ENCODE data around the gene TRIM72. TPM values are rescaled to one million over a fixed set of nuclear protein-coding genes. Genes with fewer than 3 reads are reported as not detected.

The TRIM72 gene
- total and polyA plus RNA-seq, 2 of the 4 experiments (the other 2 are of a cell fraction): not detected

GRCh38 chr16:31221357-31222160 is 7.6 kb downstream of the TRIM72 start:
- POLR2A ChIA-PET (ENCODE audit: unreplicated experiment): no interaction called here

More at GRCh38 chr16:31221357-31222160, 7.6 kb downstream of the TRIM72 start:
- Histone ChIP-seq H4K91ac (ENCODE audit: insufficient read depth, low read depth, low read length) (no peak overlapping the region), H3K56ac (ENCODE audit: extremely low read depth, insufficient read depth, low read length) (no peak overlapping the region), H3K9me1 (ENCODE audit: insufficient read depth, low read length) (no peaks in the 10 kb centered on the region), H2AK9ac (replicated peaks; ENCODE audit: low read depth, low read length, poor library complexity) (no peak overlapping the region), H2BK15ac (ENCODE audit: low read depth, low read length) (no peak overlapping the region), H3K27me3 (ENCODE audit: control insufficient read depth, insufficient read depth, low read length) (peaks cover 34% of the 10 kb centered on the region), H3K27ac (ENCODE audit: insufficient read depth, low read length) (no peak overlapping the region), H4K20me1 (ENCODE audit: insufficient read depth, low read length) (no peaks in the 10 kb centered on the region), H3K4me3 (ENCODE audit: insufficient read depth, low read depth, low read length) (no peak overlapping the region), H3K18ac (ENCODE audit: low read depth, low read length) (no peak overlapping the region), H3K4me2 (ENCODE audit: low read depth, low read length) (no peak overlapping the region), H3K23ac (ENCODE audit: low read depth, low read length) (no peak overlapping the region), H2BK20ac (ENCODE audit: low read depth, low read length) (no peak overlapping the region), H2AFZ (replicated peaks; ENCODE audit: low read length, poor library complexity) (no peak overlapping the region), H3K9ac (ENCODE audit: low read depth, low read length) (no peak overlapping the region), H4K8ac (ENCODE audit: low read depth in 2 of 2, low read length in 2 of 2) (no peak overlapping the region), H3K79me1 (ENCODE audit: low read depth in 1 of 2, low read length in 2 of 2) (no peaks in the 10 kb centered on the region), H2AK5ac (ENCODE audit: low read depth, low read length) (no peak overlapping the region), H2BK120ac (ENCODE audit: low read depth, low read length) (no peak overlapping the region), H3K4ac (ENCODE audit: low read depth, low read length) (no peak overlapping the region), H2BK5ac (ENCODE audit: low read depth, low read length, poor library complexity, severe bottlenecking) (no peak overlapping the region), H3K14ac (replicated peaks; ENCODE audit: low read depth, low read length) (no peak overlapping the region), H3K4me1 (ENCODE audit: control insufficient read depth, insufficient read depth, low read length) (peaks cover 1% of the 10 kb centered on the region; the same call in 1 of the 2 replicates), H3K36me3 (ENCODE audit: control insufficient read depth, insufficient read depth, low read length) (no peaks in the 10 kb centered on the region), H4K5ac (ENCODE audit: low read depth, low read length) (no peak overlapping the region), H3K9me3 (ENCODE audit: control insufficient read depth, insufficient read depth, low read length) (no peaks in the 10 kb centered on the region)
- in situ Hi-C loops (cut with MboI; ENCODE audit: low sequenced_read_pairs): no loop called here
- dilution Hi-C loops (cut with HindIII; ENCODE audit: low sequenced_read_pairs, unreplicated experiment): no loop called here
- ATAC-seq (ENCODE audit: low read depth): no peak
- WGBS, 2 experiments (ENCODE audit: extremely low coverage in 2 of 2, insufficient read length in 1 of 2): 67% methylated on average over 6 of the region's 12 CpGs; no CpG with 5 or more reads in 1 of the 2 experiments
- no peak for DNase-seq
- TF ChIP-seq RAD21 (IDR thresholded peaks at IDR 0.05; ENCODE audit: low read length) (no peak), CHD1 (IDR thresholded peaks at IDR 0.05; ENCODE audit: low read depth, low read length) (no peak), RCOR1 (IDR thresholded peaks at IDR 0.05; ENCODE audit: insufficient replicate concordance, low read length) (no peak), CEBPB (IDR thresholded peaks at IDR 0.05; ENCODE audit: low read depth, low read length) (no peak), RFX5 (IDR thresholded peaks at IDR 0.05; ENCODE audit: low read depth, low read length) (no peak), NFE2L2 (IDR thresholded peaks at IDR 0.05; ENCODE audit: low read depth, low read length) (no peak), MAFK (IDR thresholded peaks at IDR 0.05; ENCODE audit: low read depth, low read length) (no peak), POLR2A (IDR thresholded peaks at IDR 0.05; ENCODE audit: low read depth, low read length) (no peak), BHLHE40 (IDR thresholded peaks at IDR 0.05; ENCODE audit: low read depth, low read length) (no peak), FOS (IDR thresholded peaks at IDR 0.05; ENCODE audit: low read depth, low read length) (no peak), MAZ (IDR thresholded peaks at IDR 0.05; ENCODE audit: borderline replicate concordance, low read depth, low read length) (no peak), ELK1 (IDR thresholded peaks at IDR 0.05; ENCODE audit: borderline replicate concordance, low read depth, low read length) (no peak), SMC3 (IDR thresholded peaks at IDR 0.05; ENCODE audit: low read depth, low read length) (no peak), USF2 (IDR thresholded peaks at IDR 0.05; ENCODE audit: low read depth, low read length) (no peak), MXI1 (IDR thresholded peaks at IDR 0.05; ENCODE audit: borderline replicate concordance, low read depth, low read length) (no peak), CTCF (conservative IDR thresholded peaks at IDR 0.05; ENCODE audit: low read depth, low read length) (no peak)
- CTCF ChIA-PET: no interaction called here
- no TSS peak for BruUV-seq (replicated peaks)
- intact Hi-C loops (cut with micrococcal nuclease): no loop called here
